ENCODE data around the gene PDX1.

The PDX1 gene

GRCh38 chr13:27921421-27921960 is 1.7 kb downstream of the PDX1 start:
- Histone ChIP-seq H3K27me3 (ENCODE audit: insufficient read depth, low read depth) (peaks cover 8% of the 10 kb centered on the region), H4K20me1 (ENCODE audit: insufficient read depth) (no peaks in the 10 kb centered on the region), H3K4me1 (ENCODE audit: low read depth, poor library complexity, severe bottlenecking) (peaks cover 6% of the 10 kb centered on the region), H3K4me3 (IDR thresholded peaks at IDR 0.05; ENCODE audit: insufficient read depth, low read depth, low read length) (no peak overlapping the region), H3K79me2 (ENCODE audit: insufficient read depth, low read depth) (no peaks in the 10 kb centered on the region), H3K27ac (no peak overlapping the region), H3K36me3 (ENCODE audit: insufficient read depth) (no peaks in the 10 kb centered on the region), H3K9ac (no peak overlapping the region), H3K4me2 (no peak overlapping the region), H2AFZ (ENCODE audit: low read depth) (no peak overlapping the region)
- no peak for TF ChIP-seq CTCF (conservative IDR thresholded peaks at IDR 0.05; ENCODE audit: low read depth, low read length)

GRCh38 chr13:27921961-27922882 is 2.4 kb downstream of the PDX1 start:
- H2AFZ ChIP-seq (ENCODE audit: low read depth) = no peak overlapping the region
- H3K27ac ChIP-seq = no peak overlapping the region
- H3K4me3 ChIP-seq (IDR thresholded peaks at IDR 0.05; ENCODE audit: insufficient read depth, low read depth, low read length) = no peak overlapping the region
- H4K20me1 ChIP-seq (ENCODE audit: insufficient read depth) = no peaks in the 10 kb centered on the region
- no peaks in the 10 kb centered on the region for H3K36me3 ChIP-seq (ENCODE audit: insufficient read depth)
- no peak for TF ChIP-seq CTCF (conservative IDR thresholded peaks at IDR 0.05; ENCODE audit: low read depth, low read length)
- no peak overlapping the region for H3K4me2 ChIP-seq
- no peaks in the 10 kb centered on the region for H3K79me2 ChIP-seq (ENCODE audit: insufficient read depth, low read depth)
- H3K4me1 ChIP-seq (ENCODE audit: low read depth, poor library complexity, severe bottlenecking) = peaks cover 6% of the 10 kb centered on the region
- H3K27me3 ChIP-seq (ENCODE audit: insufficient read depth, low read depth) = peaks cover 8% of the 10 kb centered on the region
- H3K9ac ChIP-seq = no peak overlapping the region

GRCh38 chr13:27922883-27923612 is 3.2 kb downstream of the PDX1 start:
- Histone ChIP-seq H3K9ac (no peak overlapping the region), H3K27ac (no peak overlapping the region), H3K36me3 (ENCODE audit: insufficient read depth) (no peaks in the 10 kb centered on the region), H2AFZ (ENCODE audit: low read depth) (no peak overlapping the region), H3K4me3 (IDR thresholded peaks at IDR 0.05; ENCODE audit: insufficient read depth, low read depth, low read length) (no peak overlapping the region), H3K27me3 (ENCODE audit: insufficient read depth, low read depth) (peaks cover 8% of the 10 kb centered on the region), H4K20me1 (ENCODE audit: insufficient read depth) (no peaks in the 10 kb centered on the region), H3K4me1 (ENCODE audit: low read depth, poor library complexity, severe bottlenecking) (peaks cover 6% of the 10 kb centered on the region), H3K4me2 (no peak overlapping the region), H3K79me2 (ENCODE audit: insufficient read depth, low read depth) (no peaks in the 10 kb centered on the region)
- no peak for TF ChIP-seq CTCF (conservative IDR thresholded peaks at IDR 0.05; ENCODE audit: low read depth, low read length)

- Histone ChIP-seq H3K79me2 (ENCODE audit: insufficient read depth, low read depth) (no peaks in the 10 kb centered on the region), H3K27ac (no peak overlapping the region), H3K9ac (no peak overlapping the region), H4K20me1 (ENCODE audit: insufficient read depth) (no peaks in the 10 kb centered on the region), H2AFZ (ENCODE audit: low read depth) (no peak overlapping the region), H3K36me3 (ENCODE audit: insufficient read depth) (no peaks in the 10 kb centered on the region), H3K4me1 (ENCODE audit: low read depth, poor library complexity, severe bottlenecking) (peaks cover 6% of the 10 kb centered on the region), H3K4me2 (no peak overlapping the region), H3K27me3 (ENCODE audit: insufficient read depth, low read depth) (peaks cover 8% of the 10 kb centered on the region), H3K4me3 (IDR thresholded peaks at IDR 0.05; ENCODE audit: insufficient read depth, low read depth, low read length) (no peak overlapping the region)
- TF ChIP-seq CTCF (conservative IDR thresholded peaks at IDR 0.05; ENCODE audit: low read depth, low read length) = no peak
Measured at GRCh38 chr13:27923794-27924528, 4.2 kb downstream of the PDX1 start.
